HG03196 (cell line): ENCODE results near the gene PLXDC1.

Source experiments
- ATAC-seq: cut with Tn5 transposase; IDR thresholded peaks from one replicate; pipeline ENCODE4 v1.9.1; 2021; ENCODE audit not compliant: unreplicated experiment

The PLXDC1 gene

GRCh38 chr17:39099663-39100286 is 51.7 kb downstream of the PLXDC1 start:
- ATAC-seq, result no peak

GRCh38 chr17:39098588-39098987 is 52.8 kb downstream of the PLXDC1 start:
- no peak for ATAC-seq

GRCh38 chr17:39097537-39097936 is 53.9 kb downstream of the PLXDC1 start:
- no peak for ATAC-seq

- ATAC-seq, result no peak
Measured at GRCh38 chr17:39097150-39097519, 54.3 kb downstream of the PLXDC1 start.

GRCh38 chr17:39096508-39097149 is 54.8 kb downstream of the PLXDC1 start:
- no peak for ATAC-seq

- no peak for ATAC-seq
Measured at GRCh38 chr17:39095309-39095686, 56.1 kb downstream of the PLXDC1 start.

- ATAC-seq, result no peak
Measured at GRCh38 chr17:39094607-39095308, 56.7 kb downstream of the PLXDC1 start.

- no peak for ATAC-seq
Measured at GRCh38 chr17:39092692-39093230, 58.7 kb downstream of the PLXDC1 start.

GRCh38 chr17:39090908-39091665 is 60.4 kb downstream of the PLXDC1 start:
- no peak for ATAC-seq

GRCh38 chr17:39090400-39090799 is 61.0 kb downstream of the PLXDC1 start:
- ATAC-seq, result no peak

- no peak for ATAC-seq
Measured at GRCh38 chr17:39084558-39084957, 66.9 kb downstream of the PLXDC1 start.

GRCh38 chr17:39083270-39083669 is 68.2 kb downstream of the PLXDC1 start:
- no peak for ATAC-seq

GRCh38 chr17:39082482-39082881 is 69.0 kb downstream of the PLXDC1 start:
- no peak for ATAC-seq

- no peak for ATAC-seq
Measured at GRCh38 chr17:39081851-39082250, 69.6 kb downstream of the PLXDC1 start.

- ATAC-seq, result no peak
Measured at GRCh38 chr17:39080421-39081078, 70.9 kb downstream of the PLXDC1 start.

- ATAC-seq, result no peak
Measured at GRCh38 chr17:39079836-39080235, 71.6 kb downstream of the PLXDC1 start.

- ATAC-seq, result no peak
Measured at GRCh38 chr17:39077866-39078265, 73.6 kb downstream of the PLXDC1 start.

GRCh38 chr17:39077252-39077651 is 74.2 kb downstream of the PLXDC1 start:
- no peak for ATAC-seq

- no peak for ATAC-seq
Measured at GRCh38 chr17:39074676-39075075, 76.8 kb downstream of the PLXDC1 start.

- no peak for ATAC-seq
Measured at GRCh38 chr17:39073916-39074315, 77.5 kb downstream of the PLXDC1 start.

GRCh38 chr17:39073353-39073752 is 78.1 kb downstream of the PLXDC1 start:
- no peak for ATAC-seq
